SK-N-MC (cell line): ENCODE measurements around the gene RPL18A.

Experiments
- DNase-seq: peaks from one replicate; pipeline ENCODE4 v3.0.0-alpha.2; 2011; ENCODE audit warnings: low read depth, low spot score
- H3K27ac ChIP-seq: fragments of 200-600 bp; sonication (generic); 2 replicates; pipeline ENCODE4 v1.5.1; 2016; ENCODE audit warnings: mixed run types
- H3K36me3 ChIP-seq: fragments of 200-600 bp; sonication (generic); 2 replicates; pipeline ENCODE4 v1.6.1; 2017; ENCODE audit warnings: antibody characterized with exemption, low read length, mixed read lengths; ENCODE audit not compliant: insufficient read depth
- H3K4me3 ChIP-seq: fragments of 200-600 bp; sonication (generic); 2 replicates; pipeline ENCODE4 v1.5.1; 2016
- H3K9ac ChIP-seq: fragments of 200-600 bp; sonication (generic); 2 replicates; pipeline ENCODE4 v1.8.0; 2017; ENCODE audit warnings: mixed run types, mixed read lengths; ENCODE audit not compliant: insufficient read length
- H3K9me3 ChIP-seq: fragments of 200-600 bp; sonication (generic); 2 replicates; pipeline ENCODE4 v1.6.1; 2017; ENCODE audit warnings: low read depth, mild to moderate bottlenecking, antibody characterized with exemption, low read length, moderate library complexity, mixed read lengths
- EZH2 ChIP-seq: fragments of 200-600 bp; sonication (generic); IDR thresholded peaks from one replicate; pipeline ENCODE4 v1.6.1; 2017; ENCODE audit warnings: antibody characterized with exemption
- FOXP2 ChIP-seq: optimal IDR thresholded peaks from 2 replicates; pipeline ENCODE3; 2011; ENCODE audit warnings: mild to moderate bottlenecking, moderate library complexity; ENCODE audit not compliant: insufficient read depth; ENCODE audit errors: extremely low read length, control extremely low read depth
- POLR2AphosphoS5 ChIP-seq: IDR thresholded peaks from 2 replicates; pipeline ENCODE4 v1.6.1; 2012; ENCODE audit warnings: mild to moderate bottlenecking, low read depth, low read length, borderline replicate concordance

Gene RPL18A

DNA sequence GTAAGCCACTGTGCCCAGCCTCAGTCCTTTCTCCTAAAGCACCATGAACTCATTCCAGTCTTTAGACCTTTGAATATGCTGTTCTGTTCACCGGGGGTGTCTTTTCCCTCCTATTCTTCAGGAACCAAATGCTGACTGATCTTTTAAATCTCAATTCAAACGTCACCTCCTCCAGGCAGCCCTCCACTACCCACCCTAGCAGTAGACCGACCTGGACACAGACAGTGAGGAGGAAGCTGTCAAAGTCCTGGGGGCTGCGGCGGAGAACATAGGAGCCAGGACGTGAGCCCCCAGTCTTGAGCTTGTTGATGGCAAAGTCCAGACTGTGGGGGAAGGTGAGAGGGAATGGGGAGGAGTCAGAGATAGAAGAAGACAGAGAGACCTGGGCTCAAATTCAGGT is 19.7 kb upstream of the RPL18A start:
- DNase-seq: no peak
- Histone ChIP-seq H3K9me3 (no peaks in the 10 kb centered on the region), H3K27ac (no peak overlapping the region), H3K9ac (no peak overlapping the region), H3K36me3 (no peaks in the 10 kb centered on the region), H3K4me3 (no peak overlapping the region)
- no peak for TF ChIP-seq EZH2
- no peak for TF ChIP-seq POLR2AphosphoS5
- TF ChIP-seq FOXP2: no peak

DNA sequence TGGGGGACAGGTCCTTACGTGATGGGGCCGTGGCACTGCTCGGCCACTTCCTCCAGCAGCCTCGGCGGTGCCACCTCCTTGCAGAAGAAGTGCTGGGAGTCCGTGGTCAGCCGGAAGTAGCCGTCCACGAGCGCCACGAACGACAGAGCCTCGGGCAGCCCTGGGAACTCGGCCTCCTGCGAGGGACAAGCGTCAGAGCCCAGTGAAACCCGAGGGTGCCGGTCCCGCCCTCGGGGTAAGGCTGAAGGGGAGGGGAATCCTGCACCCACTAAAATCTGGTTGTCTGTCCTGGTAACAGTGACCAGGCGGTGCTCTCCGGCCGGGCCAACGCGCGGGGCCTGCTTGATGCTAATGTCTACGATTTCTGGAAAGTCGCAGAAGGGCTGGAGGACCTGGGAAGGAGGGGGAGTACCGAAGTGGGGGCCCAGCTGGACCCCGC is 18.3 kb upstream of the RPL18A start:
- no peak for TF ChIP-seq EZH2
- TF ChIP-seq FOXP2: no peak
- TF ChIP-seq POLR2AphosphoS5: no peak
- Histone ChIP-seq H3K36me3 (no peaks in the 10 kb centered on the region), H3K9me3 (no peaks in the 10 kb centered on the region), H3K9ac (no peak overlapping the region), H3K27ac (no peak overlapping the region), H3K4me3 (peak overlapping the region; percentile 40; the same call in 1 of the 2 replicates)
- DNase-seq: no peak

DNA sequence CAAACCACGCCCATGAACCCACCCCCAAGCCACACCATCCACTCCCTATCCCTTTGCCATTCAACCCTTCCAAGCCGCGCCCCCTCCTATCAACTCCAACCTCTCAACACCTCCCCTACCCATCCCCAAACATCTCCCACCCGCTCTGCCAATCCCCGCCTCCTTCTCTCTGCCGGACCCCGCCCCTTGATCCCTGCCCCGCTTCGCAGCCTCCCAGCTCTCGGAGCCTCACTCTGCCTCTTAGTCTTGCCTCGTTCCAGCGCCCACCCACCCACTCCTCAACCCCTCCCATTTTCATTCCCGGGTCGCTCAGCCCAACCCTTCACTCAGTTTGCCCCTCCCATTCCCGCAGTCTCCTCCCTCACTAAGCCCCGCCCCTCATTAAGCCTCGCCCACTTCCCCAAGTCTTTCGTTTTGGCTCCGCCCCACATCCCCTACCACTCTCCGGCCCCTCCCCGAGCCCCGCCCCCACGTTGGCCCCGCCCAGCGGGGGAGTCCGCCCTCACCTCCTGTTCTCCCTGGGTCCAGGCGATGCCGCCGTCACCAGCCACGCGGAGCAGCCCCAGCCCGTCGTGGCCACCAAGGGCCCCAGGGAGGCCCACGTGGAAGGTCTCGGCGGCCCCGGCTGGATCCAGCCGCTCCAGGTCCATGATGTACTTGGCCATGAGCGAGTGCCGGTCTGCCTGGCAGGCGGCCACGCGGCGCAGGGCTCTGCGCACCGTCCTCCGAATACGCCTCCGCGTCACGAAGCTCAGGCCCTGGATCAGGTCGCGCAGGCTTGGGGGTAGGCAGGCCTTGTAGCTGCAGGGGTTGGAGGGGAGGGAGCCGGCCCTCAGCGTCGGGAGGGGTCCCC is 17.7 kb upstream of the RPL18A start:
- Histone ChIP-seq H3K4me3 (peak overlapping the region; percentile 65), H3K9me3 (no peaks in the 10 kb centered on the region), H3K9ac (no peak overlapping the region), H3K36me3 (no peaks in the 10 kb centered on the region), H3K27ac (no peak overlapping the region)
- TF ChIP-seq POLR2AphosphoS5: no peak; the same call in 1 of the 2 replicates
- TF ChIP-seq FOXP2: no peak
- TF ChIP-seq EZH2: no peak
- DNase-seq: peak; percentile 47

DNA sequence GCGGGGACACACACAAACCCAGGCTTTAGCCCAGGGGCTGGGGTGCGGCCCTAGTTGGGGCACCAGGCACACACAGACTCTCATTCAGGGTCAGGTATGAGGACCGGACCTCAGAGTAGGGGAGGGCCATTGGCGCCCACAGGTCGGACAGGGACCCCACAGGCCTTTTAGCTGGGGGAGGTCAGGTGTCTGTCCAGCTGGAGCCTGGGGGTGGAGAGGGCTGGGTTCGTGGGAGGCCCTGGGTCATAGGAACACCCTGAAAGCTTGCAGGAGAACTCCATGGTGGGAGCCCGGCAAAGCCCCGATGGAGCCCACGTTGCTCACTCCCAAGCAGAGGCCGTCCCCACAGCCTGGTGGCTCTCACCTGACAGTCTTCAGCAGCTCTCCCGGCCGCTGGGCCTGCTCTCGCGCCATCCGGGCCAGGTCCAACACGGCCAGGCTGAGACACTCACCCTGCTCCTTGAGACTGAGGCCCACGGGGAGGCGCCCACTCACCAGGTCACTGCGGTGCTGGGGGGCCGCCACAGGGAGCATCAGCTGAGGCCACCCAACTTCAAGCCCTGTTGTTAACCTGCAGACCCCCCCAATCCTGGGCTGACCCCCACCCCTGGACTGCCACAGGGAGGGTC is 16.9 kb upstream of the RPL18A start:
- no peaks in the 10 kb centered on the region for H3K36me3 ChIP-seq
- no peaks in the 10 kb centered on the region for H3K9me3 ChIP-seq
- no peak overlapping the region for H3K27ac ChIP-seq
- H3K4me3 ChIP-seq: peak overlapping the region; percentile 65
- TF ChIP-seq EZH2 (no peak), FOXP2 (no peak), POLR2AphosphoS5 (no peak)
- H3K9ac ChIP-seq: no peak overlapping the region
- DNase-seq: no peak

DNA sequence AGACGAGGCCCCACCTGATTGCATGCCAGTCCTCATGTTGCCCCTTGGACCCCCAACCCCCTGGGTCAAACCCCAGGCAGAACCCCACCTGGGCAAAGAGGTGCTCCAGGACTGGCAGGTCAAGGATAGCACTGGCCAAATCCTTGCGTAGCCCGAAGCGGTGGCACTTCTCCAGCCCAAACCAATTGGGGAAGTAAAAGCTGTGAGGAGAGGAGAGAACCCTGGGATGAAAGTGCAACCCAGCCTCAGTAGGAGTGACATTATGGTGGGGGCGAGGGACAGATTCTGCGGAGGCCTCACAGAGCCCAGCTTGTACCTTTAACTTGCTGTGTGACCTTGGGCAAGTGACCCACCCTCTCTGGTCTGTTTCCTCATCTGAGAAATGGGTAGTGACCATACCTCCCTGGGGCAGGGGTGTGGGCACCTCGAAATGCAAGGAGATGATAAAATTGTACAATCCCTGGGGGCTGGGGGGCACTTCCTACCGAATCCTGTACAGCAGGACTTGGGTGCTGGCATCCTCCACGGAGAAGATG is 16.4 kb upstream of the RPL18A start:
- Histone ChIP-seq H3K9me3 (no peaks in the 10 kb centered on the region), H3K36me3 (no peaks in the 10 kb centered on the region), H3K9ac (no peak overlapping the region), H3K4me3 (no peak overlapping the region), H3K27ac (no peak overlapping the region)
- no peak for DNase-seq
- TF ChIP-seq POLR2AphosphoS5 (no peak), FOXP2 (no peak), EZH2 (no peak)

DNA sequence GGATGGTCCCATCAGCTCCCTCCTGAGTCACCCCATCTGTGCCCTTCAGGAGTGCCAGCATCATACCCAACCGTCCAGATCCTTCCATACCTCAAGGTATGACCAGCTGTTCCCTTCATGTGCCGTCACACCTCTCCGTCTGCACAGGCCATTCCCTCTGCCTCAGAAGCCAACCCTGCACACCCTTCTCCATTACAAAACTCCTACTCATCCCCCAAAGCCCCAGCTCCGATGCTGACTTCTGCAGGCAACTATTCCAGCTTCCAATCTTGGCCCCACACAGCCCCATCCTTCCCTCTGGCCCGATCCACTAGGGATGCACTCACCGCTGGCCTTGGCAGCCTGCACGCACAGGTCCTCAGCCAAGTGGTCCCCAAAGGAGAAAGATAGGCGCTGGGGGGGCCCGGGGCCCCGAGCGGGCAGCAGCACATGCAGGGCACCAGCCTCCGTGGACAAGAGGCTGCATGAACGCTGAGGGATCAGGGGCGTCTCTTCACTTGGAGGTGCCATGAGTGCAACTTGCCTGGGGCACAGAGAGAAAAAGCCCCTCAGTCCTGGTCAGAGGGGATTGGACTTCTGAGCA is 15.7 kb upstream of the RPL18A start:
- no peaks in the 10 kb centered on the region for H3K9me3 ChIP-seq

DNA sequence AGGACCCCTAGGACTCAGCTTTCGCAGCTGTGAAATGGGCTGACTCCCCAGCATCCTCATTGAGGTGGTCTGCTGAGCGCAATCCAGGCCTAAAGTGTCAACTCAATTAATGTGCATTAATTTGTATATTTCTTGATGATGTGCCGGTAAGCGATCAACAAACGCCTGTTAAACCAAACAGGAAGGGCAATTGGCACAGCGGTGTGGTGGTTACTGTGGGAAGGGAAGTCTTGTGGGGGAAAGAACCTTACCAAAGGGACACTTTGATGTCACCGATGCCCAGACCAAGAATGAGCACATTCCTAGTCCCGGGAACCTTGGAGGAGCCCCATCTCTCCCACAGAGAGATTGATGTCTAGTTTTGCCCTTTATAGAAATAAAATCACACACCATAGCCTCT is 13.6 kb upstream of the RPL18A start:
- H3K4me3 ChIP-seq: no peak overlapping the region
- H3K27ac ChIP-seq: no peak overlapping the region
- DNase-seq: no peak
- no peaks in the 10 kb centered on the region for H3K36me3 ChIP-seq
- no peak overlapping the region for H3K9ac ChIP-seq
- TF ChIP-seq POLR2AphosphoS5: no peak
- H3K9me3 ChIP-seq: no peaks in the 10 kb centered on the region

More for the DNA sequence above, 15.7 kb upstream of the RPL18A start:
- no peak for DNase-seq
- H3K27ac ChIP-seq: no peak overlapping the region
- no peaks in the 10 kb centered on the region for H3K36me3 ChIP-seq
- H3K4me3 ChIP-seq: no peak overlapping the region
- H3K9ac ChIP-seq: no peak overlapping the region
- no peak for TF ChIP-seq FOXP2
- no peak for TF ChIP-seq POLR2AphosphoS5
- TF ChIP-seq EZH2: no peak
